Astrocyte of the cerebellum (primary cell): ENCODE results near the gene BICD1.

Experiments
- DNase-seq: peaks from one replicate; pipeline ENCODE4 v3.0.0-alpha.2; 2011; ENCODE audit warnings: low read depth
- H3K4me3 ChIP-seq: 2 replicates; pipeline ENCODE4 v1.5.1; 2011; ENCODE audit warnings: mild to moderate bottlenecking, low read depth, low read length, moderate library complexity
- CTCF ChIP-seq: IDR thresholded peaks from 2 replicates; pipeline ENCODE4 v1.5.1; 2012; ENCODE audit warnings: low read length, low read depth, moderate library complexity, mild to moderate bottlenecking; ENCODE audit errors: missing control alignments
- in situ Hi-C: cut with HindIII; loops from 2 replicates; pipeline ENCODE4 v1.10.0; 2017; ENCODE audit warnings: low sequenced_read_pairs

Gene BICD1

GRCh38 chr12:32069731-32070130, 36.9 kb upstream of the BICD1 start:
- in situ Hi-C loops, result no loop called here
- no peak for TF ChIP-seq CTCF
- H3K4me3 ChIP-seq, result no peak overlapping the region
- DNase-seq, result no peak

- in situ Hi-C loops, result no loop called here
- TF ChIP-seq CTCF, result no peak
- H3K4me3 ChIP-seq, result no peak overlapping the region
- no peak for DNase-seq
These were observed 36.3 kb upstream of the BICD1 start for GRCh38 chr12:32070370-32070769.

- H3K4me3 ChIP-seq, result no peak overlapping the region
- no peak for DNase-seq
- TF ChIP-seq CTCF, result no peak
- in situ Hi-C loops, result no loop called here
These were observed 34.5 kb upstream of the BICD1 start for GRCh38 chr12:32072102-32072501.

GRCh38 chr12:32074432-32074831, 32.2 kb upstream of the BICD1 start:
- in situ Hi-C loops, result no loop called here
- no peak for DNase-seq
- H3K4me3 ChIP-seq, result no peak overlapping the region
- TF ChIP-seq CTCF, result no peak

GRCh38 chr12:32076941-32077340, 29.7 kb upstream of the BICD1 start:
- TF ChIP-seq CTCF, result no peak

GRCh38 chr12:32080435-32080834, 26.2 kb upstream of the BICD1 start:
- no peak for TF ChIP-seq CTCF
- in situ Hi-C loops, result no loop called here

More at GRCh38 chr12:32076941-32077340, 29.7 kb upstream of the BICD1 start:
- in situ Hi-C loops, result no loop called here
- no peak overlapping the region for H3K4me3 ChIP-seq
- no peak for DNase-seq

GRCh38 chr12:32083489-32083888, 23.2 kb upstream of the BICD1 start:
- in situ Hi-C loops, result no loop called here
- no peak for TF ChIP-seq CTCF
- DNase-seq, result peak; percentile 64
- no peak overlapping the region for H3K4me3 ChIP-seq

More at GRCh38 chr12:32080435-32080834, 26.2 kb upstream of the BICD1 start:
- no peak overlapping the region for H3K4me3 ChIP-seq
- DNase-seq, result no peak
